HEK293T (cell line): ENCODE data around the gene RNF103.

Source experiments
- CTCF ChIA-PET: fragments of 350-600 bp; formaldehyde crosslinking; extraction: SDS; loops from one replicate; lab custom pipeline; 2021; ENCODE audit warnings: antibody characterized with exemption, inconsistent platforms; lab: Yijun Ruan, JAX
- POLR2A ChIA-PET: fragments of 350-600 bp; formaldehyde crosslinking; extraction: SDS; loops from one replicate; lab custom pipeline; 2020; ENCODE audit warnings: antibody characterized with exemption, inconsistent platforms; lab: Yijun Ruan, JAX
- DNase-seq: peaks from one replicate; pipeline ENCODE4 v3.0.0; 2012; ENCODE audit warnings: mixed read lengths; ENCODE audit errors: extremely low spot score
- ARNT ChIP-seq: fragments of 450-650 bp; IDR thresholded peaks from 2 replicates; pipeline ENCODE4 v1.6.1; 2017; ENCODE audit warnings: mild to moderate bottlenecking
- BHLHE40 ChIP-seq: fragments of 450-650 bp; IDR thresholded peaks from 2 replicates; pipeline ENCODE4 v1.6.1; 2016; ENCODE audit warnings: mild to moderate bottlenecking, moderate library complexity, borderline replicate concordance
- CTBP1 ChIP-seq: fragments of 450-650 bp; IDR thresholded peaks from 2 replicates; pipeline ENCODE4 v1.6.1; 2016; ENCODE audit warnings: borderline replicate concordance
- ELF4 ChIP-seq: fragments of 450-650 bp; IDR thresholded peaks from 2 replicates; pipeline ENCODE4 v1.6.1; 2017; ENCODE audit warnings: antibody characterized with exemption
- FOXA1 ChIP-seq: fragments of 450-650 bp; IDR thresholded peaks from 2 replicates; pipeline ENCODE4 v1.6.1; 2016; ENCODE audit warnings: mild to moderate bottlenecking
- FOXK2 ChIP-seq: fragments of 450-650 bp; IDR thresholded peaks from 2 replicates; pipeline ENCODE4 v1.6.1; 2016; ENCODE audit warnings: mild to moderate bottlenecking
- FOXM1 ChIP-seq: fragments of 450-650 bp; IDR thresholded peaks from 2 replicates; pipeline ENCODE4 v1.6.1; 2017; ENCODE audit warnings: mild to moderate bottlenecking, borderline replicate concordance
- HDGF ChIP-seq: fragments of 450-650 bp; IDR thresholded peaks from 2 replicates; pipeline ENCODE4 v1.6.1; 2017; ENCODE audit warnings: antibody characterized with exemption, borderline replicate concordance
- L3MBTL2 ChIP-seq: fragments of 450-650 bp; conservative IDR thresholded peaks from 2 replicates; pipeline ENCODE4 v1.6.1; 2016; ENCODE audit warnings: mild to moderate bottlenecking
- LEF1 ChIP-seq: fragments of 450-650 bp; IDR thresholded peaks from 2 replicates; pipeline ENCODE4 v1.6.1; 2017; ENCODE audit warnings: mild to moderate bottlenecking, borderline replicate concordance
- NFRKB ChIP-seq: fragments of 450-650 bp; IDR thresholded peaks from 2 replicates; pipeline ENCODE4 v1.6.1; 2016; ENCODE audit warnings: mild to moderate bottlenecking, moderate library complexity
- SP1 ChIP-seq: fragments of 450-650 bp; IDR thresholded peaks from 2 replicates; pipeline ENCODE4 v1.6.1; 2017
- SUZ12 ChIP-seq: fragments of 450-650 bp; IDR thresholded peaks from 2 replicates; pipeline ENCODE4 v1.6.1; 2016; ENCODE audit warnings: mild to moderate bottlenecking
- TARDBP ChIP-seq: fragments of 450-650 bp; IDR thresholded peaks from 2 replicates; pipeline ENCODE4 v1.6.1; 2016
- ZNF384 ChIP-seq: fragments of 450-650 bp; IDR thresholded peaks from 2 replicates; pipeline ENCODE4 v1.6.1; 2016
- TF ChIP-seq, protein P1 (sequence below): fragments of 450-650 bp; IDR thresholded peaks from 2 replicates; pipeline ENCODE4 v1.6.1; 2016

Gene RNF103

DNA sequence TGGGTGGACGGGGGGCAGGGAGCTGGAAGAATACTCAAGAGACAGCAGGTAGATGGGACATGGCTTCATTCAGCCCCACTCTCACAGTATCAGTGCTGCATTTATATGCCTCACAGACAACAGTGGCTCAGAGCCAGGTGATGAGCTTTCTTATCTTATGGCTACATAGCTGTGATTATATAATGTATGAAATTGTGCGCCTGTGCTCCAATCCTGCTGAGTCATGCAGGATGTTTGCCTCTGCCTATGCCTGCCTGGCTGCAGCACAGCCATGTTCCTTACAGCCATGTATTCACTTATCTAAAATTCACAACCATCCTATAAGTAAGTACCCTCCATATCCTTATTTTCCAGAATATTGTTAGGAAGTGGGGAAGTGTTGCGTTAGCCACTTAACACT is 37.7 kb upstream of the RNF103 start:
- no peak for TF ChIP-seq L3MBTL2
- no peak for TF ChIP-seq FOXK2
- no peak for TF ChIP-seq TARDBP
- TF ChIP-seq FOXM1 = no peak
- no peak for TF ChIP-seq ARNT
- no peak for TF ChIP-seq HDGF
- TF ChIP-seq, protein P1, sequence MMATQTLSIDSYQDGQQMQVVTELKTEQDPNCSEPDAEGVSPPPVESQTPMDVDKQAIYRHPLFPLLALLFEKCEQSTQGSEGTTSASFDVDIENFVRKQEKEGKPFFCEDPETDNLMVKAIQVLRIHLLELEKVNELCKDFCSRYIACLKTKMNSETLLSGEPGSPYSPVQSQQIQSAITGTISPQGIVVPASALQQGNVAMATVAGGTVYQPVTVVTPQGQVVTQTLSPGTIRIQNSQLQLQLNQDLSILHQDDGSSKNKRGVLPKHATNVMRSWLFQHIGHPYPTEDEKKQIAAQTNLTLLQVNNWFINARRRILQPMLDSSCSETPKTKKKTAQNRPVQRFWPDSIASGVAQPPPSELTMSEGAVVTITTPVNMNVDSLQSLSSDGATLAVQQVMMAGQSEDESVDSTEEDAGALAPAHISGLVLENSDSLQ = no peak
- TF ChIP-seq SP1 = no peak
- no peak for TF ChIP-seq FOXA1
- no peak for TF ChIP-seq NFRKB
- POLR2A ChIA-PET = no interaction called here
- CTCF ChIA-PET = no interaction called here
- DNase-seq = no peak

DNA sequence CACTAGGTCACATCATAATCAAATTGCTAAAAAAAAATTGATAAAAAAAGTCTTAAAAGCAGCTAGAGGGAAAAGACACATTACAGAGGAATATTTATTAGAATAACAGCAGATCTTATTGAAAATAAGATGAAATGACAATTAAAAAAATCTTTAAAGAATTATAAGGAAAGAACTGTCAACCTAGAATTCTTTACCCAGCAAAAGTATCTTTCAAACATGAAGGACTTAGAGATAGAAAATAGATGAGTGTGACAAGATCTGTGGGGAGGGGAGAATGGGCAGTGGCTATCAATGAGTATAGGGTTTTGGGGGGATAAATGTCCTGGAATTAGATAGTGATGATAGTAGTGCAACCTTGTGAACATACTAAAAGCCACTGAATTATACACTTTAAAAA is 26.5 kb upstream of the RNF103 start:
- ChIA-PET CTCF (no interaction called here), POLR2A (no interaction called here)
- TF ChIP-seq HDGF = no peak
- TF ChIP-seq FOXM1 = no peak
- no peak for TF ChIP-seq L3MBTL2
- no peak for TF ChIP-seq ARNT
- no peak for TF ChIP-seq TARDBP
- no peak for TF ChIP-seq BHLHE40
- TF ChIP-seq ELF4 = no peak
- no peak for TF ChIP-seq SP1
- TF ChIP-seq FOXK2 = no peak
- no peak for TF ChIP-seq FOXA1
- TF ChIP-seq CTBP1 = no peak
- TF ChIP-seq ZNF384 = no peak
- TF ChIP-seq LEF1 = no peak
- TF ChIP-seq NFRKB = no peak
- TF ChIP-seq, protein P1 = no peak

DNA sequence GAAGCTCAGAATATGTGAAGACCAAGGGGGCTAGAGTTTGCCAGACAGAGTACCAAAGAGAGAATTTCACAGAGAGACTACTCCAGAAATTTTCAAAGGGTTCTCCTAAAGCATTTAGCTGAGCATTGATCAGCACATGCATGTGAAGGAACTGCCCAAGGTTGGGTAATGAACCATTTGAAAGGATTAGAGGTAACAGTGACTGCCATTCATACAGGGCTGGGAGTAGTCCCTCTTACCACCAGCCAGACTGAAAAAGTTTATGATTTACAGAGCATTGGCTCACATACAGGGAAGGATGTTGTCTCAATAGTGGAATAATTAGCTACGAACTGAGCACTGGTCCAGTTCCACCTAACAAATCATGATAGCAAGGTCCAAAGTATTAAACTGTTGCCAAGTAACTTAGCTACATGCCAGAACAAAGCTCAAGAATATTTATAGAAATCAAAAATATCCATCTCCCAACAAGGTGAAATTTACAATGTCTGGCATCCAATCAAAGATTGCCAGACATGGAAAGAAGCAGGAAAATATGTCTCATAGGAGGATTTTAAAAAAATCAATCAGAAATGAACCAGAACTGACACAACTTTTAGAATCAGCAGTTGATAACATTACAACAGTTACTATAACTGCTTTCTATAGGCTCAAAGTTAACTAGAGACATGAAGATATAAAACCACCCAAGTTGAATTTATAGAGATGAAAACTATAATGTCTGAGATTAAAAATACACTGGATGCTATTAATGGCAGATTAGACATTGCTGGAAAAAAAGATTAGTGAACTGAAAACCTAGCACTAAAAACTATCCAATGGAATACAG is 25.7 kb upstream of the RNF103 start:
- TF ChIP-seq HDGF (no peak), BHLHE40 (no peak), NFRKB (no peak), FOXM1 (no peak), ELF4 (no peak), TARDBP (no peak), SP1 (no peak), ZNF384 (no peak), FOXA1 (no peak), FOXK2 (no peak), SUZ12 (no peak), L3MBTL2 (no peak), ARNT (no peak), CTBP1 (no peak)
- TF ChIP-seq, protein P1 = no peak
- CTCF ChIA-PET = no interaction called here

More for the DNA sequence above, 26.5 kb upstream of the RNF103 start:
- DNase-seq = no peak

DNA sequence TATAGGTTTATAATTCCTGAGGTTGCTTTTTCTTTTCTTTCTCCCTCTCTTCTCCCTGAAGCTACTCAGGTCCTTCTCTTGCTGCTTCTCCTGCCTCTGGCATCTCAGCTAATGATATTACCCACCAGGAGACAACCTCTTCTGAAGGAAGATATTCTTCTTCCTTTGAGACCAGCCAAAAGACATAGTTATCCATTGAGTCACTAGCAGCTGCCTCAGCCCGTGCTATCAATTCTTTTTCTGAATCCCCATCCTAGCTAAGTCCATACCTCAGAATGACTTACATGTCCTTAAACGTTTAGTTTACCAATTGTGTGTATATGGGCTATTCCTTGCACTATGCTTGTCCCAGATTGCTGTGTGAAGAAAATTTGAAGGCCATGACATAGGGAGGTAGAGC is 25.0 kb upstream of the RNF103 start:
- TF ChIP-seq ELF4 (no peak), L3MBTL2 (no peak), SUZ12 (no peak), TARDBP (no peak), LEF1 (no peak), FOXA1 (no peak), CTBP1 (no peak), BHLHE40 (no peak), ZNF384 (no peak), HDGF (no peak), NFRKB (no peak), ARNT (no peak), FOXM1 (no peak), FOXK2 (no peak)
- TF ChIP-seq, protein P1 = no peak
- no peak for DNase-seq
- CTCF ChIA-PET = no interaction called here
- POLR2A ChIA-PET = no interaction called here

More for the DNA sequence above, 25.7 kb upstream of the RNF103 start:
- POLR2A ChIA-PET = no interaction called here
- DNase-seq = no peak

DNA sequence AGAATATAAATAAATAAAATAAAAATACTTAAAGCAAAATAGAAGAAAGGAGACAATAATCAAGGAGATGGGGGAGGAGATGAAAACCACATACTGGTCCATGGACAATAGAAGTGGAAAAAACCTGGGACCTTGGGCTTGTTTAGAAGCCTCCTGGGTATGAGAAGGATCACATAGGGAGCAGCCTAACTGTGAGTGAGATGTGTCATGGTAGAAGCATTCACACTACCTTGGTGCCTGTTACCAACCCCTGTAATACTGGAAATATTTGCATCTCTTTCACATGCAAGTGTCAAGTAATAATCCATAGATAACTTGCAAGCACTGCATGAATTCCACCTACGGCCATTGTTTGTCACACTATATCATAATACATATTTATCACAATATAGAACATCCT is 23.2 kb upstream of the RNF103 start:
- ChIA-PET POLR2A (no interaction called here), CTCF (no interaction called here)
- no peak for DNase-seq
- TF ChIP-seq FOXM1 = no peak
- no peak for TF ChIP-seq HDGF
- no peak for TF ChIP-seq SUZ12

DNA sequence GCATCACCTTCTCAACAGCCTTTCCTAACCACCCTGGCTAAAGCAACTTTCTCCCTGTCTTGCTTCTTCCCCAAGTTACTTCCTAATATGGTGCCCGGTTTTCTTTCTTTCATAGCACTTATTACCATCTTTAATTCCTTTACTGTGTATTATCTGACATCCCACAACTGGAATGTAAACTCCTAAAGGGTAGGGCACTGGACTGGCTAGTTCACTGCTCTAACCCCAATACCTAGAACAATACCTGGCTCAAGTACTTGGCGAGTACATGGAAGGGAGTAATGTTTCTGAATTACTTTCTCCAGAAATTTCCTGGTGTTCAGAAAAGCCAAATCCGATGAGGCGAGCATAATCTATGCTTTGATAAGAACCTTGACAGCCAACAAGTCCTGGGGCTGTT is 22.7 kb upstream of the RNF103 start:
- ChIA-PET CTCF (no interaction called here), POLR2A (no interaction called here)
- no peak for DNase-seq
- no peak for TF ChIP-seq CTBP1
- TF ChIP-seq FOXK2 = no peak
- TF ChIP-seq LEF1 = no peak
- no peak for TF ChIP-seq ELF4
- TF ChIP-seq L3MBTL2 = no peak
- no peak for TF ChIP-seq NFRKB
- no peak for TF ChIP-seq SP1
- TF ChIP-seq TARDBP = no peak
- TF ChIP-seq, protein P1 = no peak
- TF ChIP-seq SUZ12 = no peak
- TF ChIP-seq BHLHE40 = no peak
- TF ChIP-seq HDGF = no peak
- no peak for TF ChIP-seq FOXA1
- TF ChIP-seq ARNT = no peak
- TF ChIP-seq ZNF384 = no peak
- no peak for TF ChIP-seq FOXM1
